K562 (cell line): Measurements from ENCODE around the gene IRF2BP2. TPM values are rescaled to one million over a fixed set of nuclear protein-coding genes. Genes with fewer than 3 reads are reported as not detected.

Experiments used
- BDP1 ChIP-seq: IDR thresholded peaks from 3 replicates; pipeline ENCODE4 v1.6.1; 2011; ENCODE audit not compliant: insufficient read length, insufficient read depth
- BRD4 ChIP-seq: fragments of 200-600 bp; sonication (generic); IDR thresholded peaks from 2 replicates; pipeline ENCODE4 v1.6.1; 2017; ENCODE audit warnings: inconsistent platforms
- CLOCK ChIP-seq: fragments of 250-450 bp; sonication (Bioruptor Pico); IDR thresholded peaks from 2 replicates; pipeline ENCODE4 v1.4.0; 2020; ENCODE audit warnings: mild to moderate bottlenecking, moderate library complexity, borderline replicate concordance
- DPF2 ChIP-seq: fragments of 450-650 bp; IDR thresholded peaks from 2 replicates; pipeline ENCODE4 v1.6.1; 2016
- E4F1 ChIP-seq: fragments of 250-450 bp; sonication (Bioruptor Pico); IDR thresholded peaks from 2 replicates; pipeline ENCODE4 v1.5.0; 2021; ENCODE audit warnings: mild to moderate bottlenecking, borderline replicate concordance
- FOXK2 ChIP-seq, 2 experiments: fragments of 450-650 bp; IDR thresholded peaks in 1 of 2; conservative IDR thresholded peaks in 1 of 2; 2 replicates each; pipeline ENCODE4 v1.6.1; 2016; ENCODE audit warnings: low read depth in 2 of 2, mild to moderate bottlenecking in 1 of 2
- IRF9 ChIP-seq: fragments of 450-650 bp; IDR thresholded peaks from 2 replicates; pipeline ENCODE4 v1.6.1; 2016; ENCODE audit warnings: missing biosample characterization, missing genetic modification characterization
- MNT ChIP-seq, 2 experiments: fragments of 450-650 bp; conservative IDR thresholded peaks; 2 replicates each; pipeline ENCODE4 v1.6.1; 2017; ENCODE audit warnings: mild to moderate bottlenecking in 2 of 2, moderate library complexity in 2 of 2
- NFE2 ChIP-seq: IDR thresholded peaks from 2 replicates; pipeline ENCODE4 v1.6.1; 2014; ENCODE audit warnings: antibody characterized with exemption, low read depth
- NR2C2 ChIP-seq, 2 experiments: fragments of 200-800 bp in 1 of 2; sonication (Bioruptor generic) in 1 of 2; sonication (generic) in 1 of 2; formaldehyde crosslinking in 1 of 2; IDR thresholded peaks; 2 replicates each; pipeline versions ENCODE4 v1.6.1 to v1.8.0; 2016 to 2022; ENCODE audit warnings: mild to moderate bottlenecking in 1 of 2, missing compliant biosample characterization in 1 of 2, missing genetic modification characterization in 1 of 2, missing genetic modification reagents in 1 of 2
- POLR2AphosphoS2 ChIP-seq: IDR thresholded peaks from 2 replicates; pipeline ENCODE4 v1.6.1; 2012; ENCODE audit warnings: low read length, improper control_type of control experiment
- POLR2B ChIP-seq: fragments of 450-650 bp; IDR thresholded peaks from 2 replicates; pipeline ENCODE4 v1.6.1; 2018; ENCODE audit warnings: low read depth; ENCODE audit not compliant: partially characterized antibody
- PTBP1 ChIP-seq: fragments of 200-400 bp; formaldehyde crosslinking; IDR thresholded peaks from 2 replicates; pipeline ENCODE4 v1.6.1; 2017; ENCODE audit warnings: low read depth, low read length
- RBM22 ChIP-seq: fragments of 200-400 bp; formaldehyde crosslinking; IDR thresholded peaks from 2 replicates; pipeline ENCODE4 v1.6.1; 2018; ENCODE audit warnings: low read length, low read depth; ENCODE audit not compliant: poor library complexity, severe bottlenecking
- SMARCA4 ChIP-seq: fragments of 450-650 bp; IDR thresholded peaks from 2 replicates; pipeline ENCODE4 v1.6.1; 2016
- SP1 ChIP-seq: sonication (generic); formaldehyde crosslinking; IDR thresholded peaks from 2 replicates; pipeline ENCODE4 v1.8.1; 2022; ENCODE audit warnings: mild to moderate bottlenecking, missing genetic modification reagents
- SUPT5H ChIP-seq: fragments of 450-650 bp; IDR thresholded peaks from 2 replicates; pipeline ENCODE4 v1.6.1; 2016
- ZBTB1 ChIP-seq: sonication (generic); formaldehyde crosslinking; IDR thresholded peaks from 2 replicates; pipeline ENCODE4 v1.8.1; 2023; ENCODE audit warnings: missing genetic modification reagents, low read depth, mild to moderate bottlenecking, borderline replicate concordance
- ZNF316 ChIP-seq: fragments of 450-650 bp; IDR thresholded peaks from 2 replicates; pipeline ENCODE4 v1.6.1; 2016
- polyA plus RNA-seq, 8 experiments: library from polyadenylated mRNA; depleted of rRNA in 4 of 8; stranded (reverse) in 5 of 8; unstranded in 3 of 8; fragments of >200 nt; fragmentation: Nextera tagmentation in 2 of 8; fragmentation: Illumina TruSeq in 1 of 8; extraction: Ambion mirVana in 2 of 8; extraction: Trizol in 1 of 8; gene quantifications; 2 replicates each; pipeline versions ENCODE4 v1.2.1 to v1.2.3, GENCODE V29; 2011 to 2014; ENCODE audit warnings: inconsistent platforms in 1 of 8, missing spikeins in 1 of 8
- total RNA-seq, 7 experiments: library from RNA; depleted of rRNA in 6 of 7; stranded (reverse); fragments of >200 nt in 6 of 7; fragmentation: Illumina TruSeq in 2 of 7; extraction: Trizol in 2 of 7; gene quantifications; 2 replicates each; pipeline versions ENCODE4 v1.2.1 to v1.2.3, GENCODE V29; 2011 to 2021; ENCODE audit warnings: low replicate concordance in 1 of 7

The IRF2BP2 gene
- total and polyA plus RNA-seq, 9 of the 15 experiments (the other 6 are each of a cell fraction or from before 2014, with no cell fraction given), result 7.7 to 68.6 (median 22.1) TPM

GRCh38 chr1:234602334-234603220 is 7.4 kb downstream of the IRF2BP2 start (continued):
- TF ChIP-seq CLOCK (CRISPR knock-in tag), result no peak
- TF ChIP-seq SMARCA4, result peak; percentile 87
- no peak for TF ChIP-seq IRF9 (tag)
- peak; percentile 58; the same call in 1 of the 2 replicates for TF ChIP-seq SUPT5H
- 0 out of 2 replicates have a peak, but pooled peaks have one; percentile 19 for TF ChIP-seq SP1
- TF ChIP-seq PTBP1, result no peak
- no peak for TF ChIP-seq BDP1
- TF ChIP-seq NFE2, result peak; percentile 98
- TF ChIP-seq E4F1 (CRISPR knock-in tag), result no peak; the same call in 1 of the 2 replicates
- TF ChIP-seq RBM22, result peak; percentile 27
- peak; percentile 79 for TF ChIP-seq POLR2B
- peak; percentile 93 for TF ChIP-seq ZNF316
- no peak for TF ChIP-seq BRD4
- TF ChIP-seq NR2C2 (CRISPR knock-in tag; IDR thresholded peaks at IDR 0.05), result no peak
- no peak for TF ChIP-seq NR2C2 (tag; IDR thresholded peaks at IDR 0.05)
- TF ChIP-seq ZBTB1 (CRISPR knock-in tag), result no peak
- TF ChIP-seq FOXK2 (conservative IDR thresholded peaks at IDR 0.05 in 1 of 2, IDR thresholded peaks at IDR 0.05 in 1 of 2; ENCODE audit: low read depth in 2 of 2), result peak; percentile 75 to 87; a peak in 3 of 4 replicates
- TF ChIP-seq POLR2AphosphoS2, result peak; percentile 81
- TF ChIP-seq MNT (conservative IDR thresholded peaks at IDR 0.05), result peak; percentile 40 to 80; a peak in 3 of 4 replicates
- TF ChIP-seq DPF2, result peak; percentile 81
